Jurkat, Clone E6-1 (cell line): Measurements from ENCODE around the gene SLC9A9.
A peak's percentile ranks its signal among the peaks of the same experiment; 100 is the strongest.
"Not testable (repeated sequence)": the region's sequence is repeated elsewhere in the genome, so short reads cannot be mapped to it uniquely, and the experiment has no call there.

Experiments used
- DNase-seq: peaks from one replicate; pipeline ENCODE4 v3.0.0-alpha.2; 2011; ENCODE audit warnings: low read depth, low spot score
- H3K4me3 ChIP-seq: 2 replicates; pipeline ENCODE4 v1.5.1; 2011; ENCODE audit warnings: mild to moderate bottlenecking, low read length, control low read depth, moderate library complexity

SLC9A9 gene

GRCh38 chr3:143548393-143548792, 299.9 kb downstream of the SLC9A9 start:
- no peak overlapping the region for H3K4me3 ChIP-seq
- no peak for DNase-seq

GRCh38 chr3:143538577-143538981, 309.7 kb downstream of the SLC9A9 start:
- no peak for DNase-seq
- H3K4me3 ChIP-seq, result no peak overlapping the region

GRCh38 chr3:143538061-143538460, 310.2 kb downstream of the SLC9A9 start:
- H3K4me3 ChIP-seq, result no peak overlapping the region
- no peak for DNase-seq

DNA sequence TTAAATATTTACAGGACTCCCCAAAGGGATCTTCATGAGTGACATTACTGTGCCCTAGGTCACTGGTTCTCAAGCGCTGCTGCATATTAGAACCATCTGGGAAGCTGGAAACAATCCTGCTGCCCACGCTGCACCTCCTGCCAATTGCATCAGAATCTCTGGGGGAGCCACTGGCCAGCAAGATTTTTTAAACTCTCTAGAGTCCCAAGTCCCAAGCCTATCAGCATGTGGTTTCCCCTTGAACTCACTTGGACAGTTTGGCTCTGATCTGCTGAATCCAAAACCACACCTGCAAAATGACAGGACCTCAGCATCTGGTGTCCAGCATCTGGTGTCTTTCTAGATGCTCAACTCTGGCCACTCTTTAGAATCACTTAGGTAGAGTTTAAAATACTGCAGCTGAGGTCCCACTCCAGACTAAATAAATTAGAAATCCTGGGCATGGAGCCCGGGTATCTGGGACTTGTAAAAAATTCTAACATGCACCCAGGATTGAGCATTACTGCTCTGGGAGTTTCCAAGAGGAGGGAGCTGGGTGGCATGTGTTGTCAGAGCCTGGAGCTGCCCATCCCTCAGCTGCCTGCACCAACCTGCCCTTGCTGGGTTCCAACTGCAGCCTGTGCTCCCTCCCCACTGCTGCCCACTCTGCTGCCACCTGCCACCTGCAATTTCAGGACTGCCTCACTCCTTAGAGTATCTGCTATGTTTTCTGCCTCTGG, 311.3 kb downstream of the SLC9A9 start:
- no peak for DNase-seq
- no peak overlapping the region for H3K4me3 ChIP-seq

DNA sequence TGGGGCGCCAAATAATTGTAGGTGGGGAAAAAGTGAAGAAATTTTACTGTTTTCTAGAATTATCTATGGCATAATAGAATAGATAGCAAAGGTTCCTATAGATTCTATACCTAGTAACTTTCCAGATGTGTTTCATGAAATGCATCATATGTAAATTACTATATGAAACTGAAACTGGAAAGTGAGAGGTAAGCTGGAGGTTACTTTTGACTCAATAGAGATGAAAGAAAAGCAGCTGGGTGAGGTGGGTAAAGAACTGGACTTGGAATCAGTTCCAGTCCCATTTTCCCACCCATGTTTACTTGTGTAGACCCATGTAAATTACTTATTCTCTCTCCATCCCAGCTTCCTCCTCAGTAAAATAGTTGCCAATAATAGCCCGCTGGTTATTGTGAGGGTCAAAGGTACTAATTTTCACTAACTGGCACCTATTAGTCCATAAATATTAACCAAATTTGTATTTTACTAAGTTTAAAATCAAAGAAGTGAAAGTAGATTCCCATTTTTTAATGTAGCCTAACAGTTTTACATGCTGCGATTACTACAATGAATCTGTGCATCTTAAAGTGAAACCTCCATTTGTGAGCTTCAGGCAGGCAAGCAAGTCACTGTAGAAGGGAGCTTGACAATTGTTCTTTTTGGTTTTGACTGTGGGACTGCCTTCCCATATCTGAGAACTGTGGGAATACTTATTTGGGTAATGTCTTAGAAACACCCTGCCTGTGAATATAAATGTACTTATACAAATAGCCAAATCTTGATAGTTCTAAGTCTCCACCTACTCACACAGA, 312.1 kb downstream of the SLC9A9 start:
- H3K4me3 ChIP-seq, result no peak overlapping the region
- DNase-seq, result no peak

GRCh38 chr3:143533391-143533790, 314.9 kb downstream of the SLC9A9 start:
- DNase-seq, result no peak
- H3K4me3 ChIP-seq, result no peak overlapping the region

DNA sequence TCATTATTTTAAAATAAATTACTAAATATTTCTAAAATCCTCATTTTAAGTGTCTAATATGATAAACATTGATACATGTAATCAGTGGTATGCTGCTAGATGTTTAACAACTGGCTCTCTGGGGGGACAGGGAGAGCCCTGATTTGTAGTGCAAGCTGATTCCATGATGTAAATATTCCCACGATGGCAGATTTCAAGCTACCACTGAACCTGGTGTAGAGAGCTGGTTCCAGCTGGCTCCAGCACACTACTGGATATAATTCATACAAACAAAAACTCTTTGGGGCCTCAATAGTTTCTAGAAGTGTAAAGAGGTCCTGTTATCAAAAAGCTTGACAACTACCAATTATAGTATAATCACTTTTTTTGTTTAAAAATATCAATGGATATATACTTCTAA, 316.2 kb downstream of the SLC9A9 start:
- no peak overlapping the region for H3K4me3 ChIP-seq
- DNase-seq, result no peak

DNA sequence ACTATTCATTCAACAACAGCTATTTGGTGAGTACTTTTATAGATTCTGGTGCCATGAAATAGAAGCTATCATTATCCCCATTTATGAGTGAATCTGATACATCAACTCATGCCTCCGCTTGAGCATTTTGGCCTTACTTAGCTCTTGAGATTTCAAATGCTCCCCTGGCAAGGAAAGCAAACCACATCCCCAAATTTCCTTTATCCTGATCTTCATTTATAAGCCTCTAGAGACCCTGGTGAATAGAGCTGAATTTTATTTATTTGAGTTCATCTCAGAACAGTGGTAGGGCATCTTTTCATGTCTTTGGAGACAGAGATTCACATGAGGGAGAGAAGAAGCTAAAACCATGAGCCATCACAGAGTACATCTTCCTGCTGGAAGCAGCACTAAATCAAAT, 317.2 kb downstream of the SLC9A9 start:
- no peak overlapping the region for H3K4me3 ChIP-seq
- DNase-seq, result no peak

DNA sequence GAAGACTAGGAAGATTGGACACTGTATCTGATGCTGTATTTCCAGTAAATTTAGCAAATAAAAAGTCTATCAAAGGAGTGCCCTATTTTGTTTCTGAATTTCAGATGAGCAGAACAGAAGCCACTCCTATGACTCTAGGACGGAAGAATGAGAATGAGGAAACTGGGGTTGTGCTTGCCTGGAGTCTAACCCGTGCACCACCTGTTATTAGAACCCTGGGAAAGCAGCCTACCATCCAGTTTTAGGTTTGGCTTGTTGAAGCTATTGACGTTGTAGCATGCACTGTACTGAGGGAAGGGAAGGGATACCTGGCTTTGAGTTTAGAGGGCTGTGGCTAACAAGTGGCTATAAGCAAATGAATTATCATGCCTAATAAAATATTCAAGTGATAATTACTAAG, 318.5 kb downstream of the SLC9A9 start:
- no peak overlapping the region for H3K4me3 ChIP-seq
- no peak for DNase-seq

DNA sequence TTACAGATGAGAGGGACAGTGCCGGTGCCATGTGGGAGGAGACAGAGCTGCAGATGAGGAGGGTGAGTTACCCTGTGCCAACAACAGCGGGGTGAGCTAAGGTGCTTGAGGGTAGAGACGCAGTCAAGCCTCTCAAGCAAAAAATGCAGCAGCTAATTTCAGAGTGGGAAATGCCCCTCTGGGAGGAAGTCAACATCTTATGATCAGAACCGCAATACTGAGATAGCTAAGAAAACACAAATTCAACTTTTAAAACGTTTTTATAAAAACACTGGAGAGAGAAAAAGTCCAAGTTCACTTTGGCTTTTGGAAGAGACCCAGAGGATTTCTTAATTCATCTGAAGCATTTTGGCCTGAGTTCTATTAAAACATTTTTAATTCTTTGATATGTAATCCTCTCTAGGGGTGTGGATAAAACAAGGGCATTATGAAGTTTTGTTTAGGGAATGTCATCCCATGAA, 319.2 kb downstream of the SLC9A9 start:
- no peak overlapping the region for H3K4me3 ChIP-seq
- DNase-seq, result no peak

GRCh38 chr3:143526011-143526545, 322.2 kb downstream of the SLC9A9 start:
- peak; percentile 16 for DNase-seq

DNA sequence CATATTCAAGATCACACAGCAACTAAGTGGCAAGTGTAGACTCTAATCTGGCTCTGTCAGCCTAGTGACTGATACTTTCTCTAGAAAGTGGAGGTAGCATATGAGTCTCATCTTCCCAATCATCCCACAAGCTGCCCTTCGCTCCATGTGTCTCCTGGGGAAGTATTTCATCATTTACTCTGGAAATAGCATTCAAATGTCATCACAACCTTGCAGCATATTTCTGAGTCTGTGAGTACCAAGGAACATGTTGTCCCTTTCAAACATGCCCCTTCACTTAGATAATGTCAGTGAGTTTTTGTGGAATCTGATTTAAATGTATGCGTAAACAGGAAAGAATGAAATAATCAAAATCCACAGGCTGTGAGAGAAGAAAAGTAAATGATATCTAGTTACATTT, 322.9 kb downstream of the SLC9A9 start:
- DNase-seq, result no peak
- H3K4me3 ChIP-seq, result no peak overlapping the region

More at GRCh38 chr3:143526011-143526545, 322.2 kb downstream of the SLC9A9 start:
- no peak overlapping the region for H3K4me3 ChIP-seq

- no peak overlapping the region for H3K4me3 ChIP-seq
- DNase-seq, result no peak
Observed at GRCh38 chr3:143521803-143522202, 326.5 kb downstream of the SLC9A9 start.

DNA sequence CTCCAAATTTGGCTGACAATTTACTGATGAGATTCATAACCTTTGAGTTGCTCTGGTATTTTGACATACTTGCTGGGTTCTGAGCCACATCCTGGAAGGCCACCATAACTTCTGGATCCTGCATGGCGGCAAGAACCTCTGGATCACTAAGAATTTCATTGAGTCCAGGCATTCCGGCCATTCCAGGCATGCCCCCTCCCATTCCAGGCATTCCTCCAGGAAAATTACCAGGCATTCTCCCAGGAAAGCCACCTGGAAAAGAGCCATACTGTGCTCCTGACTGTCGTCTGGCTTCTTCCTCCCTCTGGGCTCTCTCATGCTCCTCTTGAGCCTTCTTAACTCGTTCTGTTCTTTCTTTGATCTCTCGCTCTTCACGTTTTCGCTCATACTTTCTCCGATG, 331.1 kb downstream of the SLC9A9 start:
- not testable (repeated sequence) for DNase-seq, H3K4me3 ChIP-seq

- no peak for DNase-seq
Observed at GRCh38 chr3:143514874-143515273, 333.4 kb downstream of the SLC9A9 start.

GRCh38 chr3:143514109-143514508, 334.2 kb downstream of the SLC9A9 start:
- H3K4me3 ChIP-seq, result no peak overlapping the region
- no peak for DNase-seq

More at GRCh38 chr3:143514874-143515273, 333.4 kb downstream of the SLC9A9 start:
- no peak overlapping the region for H3K4me3 ChIP-seq

DNA sequence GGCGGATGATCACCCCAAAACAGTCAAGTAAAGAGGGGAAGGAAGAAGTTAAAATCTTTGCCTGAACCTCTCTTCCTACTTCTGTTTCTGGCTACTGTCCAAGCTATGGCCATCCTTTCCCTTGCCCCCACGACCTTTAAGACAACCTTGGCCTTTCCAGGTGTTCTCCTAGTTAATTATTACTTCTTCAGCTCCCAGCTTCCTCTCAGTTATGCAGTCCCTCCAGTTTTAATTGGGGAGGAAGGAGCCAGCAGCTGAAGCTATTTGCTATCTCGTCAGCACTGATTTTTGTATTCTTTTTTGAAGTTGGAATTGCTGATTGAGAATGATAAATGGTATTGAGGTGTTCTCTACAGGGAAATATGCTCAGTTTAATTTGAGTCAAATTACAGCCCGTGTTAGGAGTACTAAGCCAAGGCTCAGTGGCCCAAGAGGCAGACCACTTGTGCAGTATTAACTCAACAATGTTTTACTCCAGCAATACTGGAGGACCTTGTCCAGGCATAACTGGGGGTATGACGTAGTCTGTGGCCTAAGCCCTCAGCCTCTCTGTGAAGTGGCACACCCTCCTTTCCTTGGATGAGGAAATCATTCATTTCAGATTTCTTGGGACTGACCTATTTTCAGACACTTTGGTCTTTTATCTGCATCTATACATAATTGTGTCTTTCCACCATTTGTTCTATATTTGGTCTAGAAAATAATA, 336.9 kb downstream of the SLC9A9 start:
- H3K4me3 ChIP-seq, result no peak overlapping the region
- DNase-seq, result no peak

DNA sequence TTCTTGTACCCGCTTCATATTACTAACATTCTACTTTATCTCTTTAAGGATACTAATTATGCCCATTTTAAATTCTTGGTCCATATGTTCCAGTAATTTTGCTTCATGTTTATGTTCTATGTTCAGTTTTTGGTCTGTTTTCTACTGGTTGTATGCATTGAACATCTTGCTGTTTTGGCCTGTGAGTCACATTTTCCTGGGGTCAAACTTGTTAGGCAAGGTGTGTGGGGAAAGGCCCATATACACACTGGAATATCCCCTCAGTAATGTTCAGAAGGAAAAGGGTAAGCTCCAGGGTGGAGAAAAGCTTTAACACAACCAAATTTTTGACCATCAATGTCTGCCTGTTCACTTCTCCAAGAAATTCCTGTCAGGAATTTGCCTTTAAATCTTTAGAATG, 337.7 kb downstream of the SLC9A9 start:
- no peak for DNase-seq

GRCh38 chr3:143507735-143508580, 340.3 kb downstream of the SLC9A9 start:
- DNase-seq, result no peak
- no peak overlapping the region for H3K4me3 ChIP-seq

More for the DNA sequence above, 337.7 kb downstream of the SLC9A9 start:
- no peak overlapping the region for H3K4me3 ChIP-seq
